Prostate gland (tissue), 2 donors: ENCODE results near the gene MYH9.

Source experiments
- CTCF ChIP-seq, 4 experiments: fragments of 200-600 bp in 2 of 4; fragments of 450-650 bp in 2 of 4; sonication (generic) in 2 of 4; IDR thresholded peaks; 1 replicate in 3 of 4; 2 replicates in 1 of 4; pipeline ENCODE4 v1.5.1; 2016 to 2019; ENCODE audit warnings: antibody characterized with exemption in 4 of 4, mild to moderate bottlenecking in 2 of 4, moderate library complexity in 2 of 4
- POLR2A ChIP-seq: fragments of 450-650 bp; IDR thresholded peaks from one replicate; pipeline ENCODE4 v1.6.1; 2016; ENCODE audit warnings: antibody characterized with exemption, mild to moderate bottlenecking
- POLR2AphosphoS5 ChIP-seq: sonication (generic); formaldehyde crosslinking; IDR thresholded peaks from one replicate; pipeline ENCODE4 v1.6.1; 2017; ENCODE audit warnings: antibody characterized with exemption

- TF ChIP-seq CTCF (IDR thresholded peaks at IDR 0.05) (no peak), POLR2A (no peak), POLR2AphosphoS5 (no peak)
These were observed 119.8 kb downstream of the MYH9 start for GRCh38 chr22:36267896-36268485.
